LNCaP clone FGC (cell line): Measurements from ENCODE around the gene CA5A.

ENCODE experiments used
- DNase-seq: peaks from one replicate; pipeline ENCODE4 v3.0.0-alpha.2; 2011; ENCODE audit warnings: low read depth
- H3K4me3 ChIP-seq: 2 replicates; pipeline ENCODE4 v1.5.1; 2011; ENCODE audit warnings: mild to moderate bottlenecking, low read depth, low read length, control low read depth
- TF ChIP-seq, protein P1 (sequence below): IDR thresholded peaks from 2 replicates; pipeline ENCODE4 v1.5.1; 2012; ENCODE audit warnings: mild to moderate bottlenecking; ENCODE audit not compliant: control insufficient read depth, insufficient read depth; ENCODE audit errors: extremely low read depth

The CA5A gene

DNA sequence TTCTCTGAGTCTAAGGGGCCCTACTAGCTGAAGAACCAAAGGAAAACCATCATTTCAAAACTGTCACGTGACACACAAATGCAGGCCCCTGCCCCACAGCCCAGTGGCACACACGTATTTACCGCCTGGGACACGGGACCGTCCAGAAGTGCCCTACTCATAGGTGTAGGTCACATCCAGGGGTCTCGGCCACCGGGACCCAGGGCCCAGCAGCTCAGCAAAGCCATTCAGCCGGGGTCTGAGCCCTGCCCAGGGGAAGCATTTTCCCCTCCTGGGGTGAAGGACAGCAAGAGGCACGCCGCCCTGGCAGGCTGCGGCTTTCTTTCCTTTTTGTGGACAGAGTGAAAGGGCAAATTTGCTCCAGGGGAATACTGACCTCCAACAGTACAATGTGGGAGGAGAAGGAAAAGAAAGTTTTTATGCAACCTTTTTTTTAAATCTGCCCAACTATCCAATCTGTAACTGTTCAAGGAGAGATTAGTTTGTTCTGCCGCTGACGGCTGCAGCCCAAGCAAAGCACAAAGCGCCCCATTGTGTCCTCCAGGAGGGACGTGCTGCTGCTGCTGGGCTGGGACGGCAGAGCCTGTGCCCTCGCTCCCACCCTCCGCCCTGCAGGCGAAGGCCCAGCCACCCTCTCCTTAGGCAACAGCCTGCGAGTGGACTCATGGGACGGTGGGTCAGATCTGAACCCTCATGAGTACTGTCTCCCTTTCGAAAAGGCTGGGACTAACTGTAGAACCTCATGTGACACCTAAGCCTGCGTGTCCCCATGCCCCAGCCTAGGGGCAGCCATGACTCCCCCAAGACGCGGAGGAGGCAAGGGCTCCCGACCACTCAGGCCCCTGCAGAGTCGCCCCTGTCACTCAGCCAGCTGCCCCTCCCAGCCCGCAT, 88.3 kb downstream of the CA5A start:
- H3K4me3 ChIP-seq, result no peak overlapping the region
- DNase-seq, result no peak
- TF ChIP-seq, protein P1, sequence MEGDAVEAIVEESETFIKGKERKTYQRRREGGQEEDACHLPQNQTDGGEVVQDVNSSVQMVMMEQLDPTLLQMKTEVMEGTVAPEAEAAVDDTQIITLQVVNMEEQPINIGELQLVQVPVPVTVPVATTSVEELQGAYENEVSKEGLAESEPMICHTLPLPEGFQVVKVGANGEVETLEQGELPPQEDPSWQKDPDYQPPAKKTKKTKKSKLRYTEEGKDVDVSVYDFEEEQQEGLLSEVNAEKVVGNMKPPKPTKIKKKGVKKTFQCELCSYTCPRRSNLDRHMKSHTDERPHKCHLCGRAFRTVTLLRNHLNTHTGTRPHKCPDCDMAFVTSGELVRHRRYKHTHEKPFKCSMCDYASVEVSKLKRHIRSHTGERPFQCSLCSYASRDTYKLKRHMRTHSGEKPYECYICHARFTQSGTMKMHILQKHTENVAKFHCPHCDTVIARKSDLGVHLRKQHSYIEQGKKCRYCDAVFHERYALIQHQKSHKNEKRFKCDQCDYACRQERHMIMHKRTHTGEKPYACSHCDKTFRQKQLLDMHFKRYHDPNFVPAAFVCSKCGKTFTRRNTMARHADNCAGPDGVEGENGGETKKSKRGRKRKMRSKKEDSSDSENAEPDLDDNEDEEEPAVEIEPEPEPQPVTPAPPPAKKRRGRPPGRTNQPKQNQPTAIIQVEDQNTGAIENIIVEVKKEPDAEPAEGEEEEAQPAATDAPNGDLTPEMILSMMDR, result no peak

DNA sequence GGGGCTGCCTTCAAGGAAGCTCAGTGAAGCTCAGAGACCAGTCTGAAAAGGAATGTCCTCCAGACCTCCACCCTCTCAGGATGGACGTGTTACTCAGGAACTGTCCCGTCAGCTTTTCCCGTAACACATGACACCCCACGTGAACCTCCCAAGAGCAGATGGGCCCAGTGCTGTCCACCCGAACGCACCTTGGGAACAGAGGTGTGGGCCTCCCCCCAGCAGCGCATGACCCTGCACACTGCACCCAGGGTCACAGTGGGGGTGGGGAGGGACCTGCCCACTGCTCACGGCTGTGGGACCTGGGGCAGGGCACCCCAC, 88.9 kb downstream of the CA5A start:
- TF ChIP-seq, protein P1, result no peak
- H3K4me3 ChIP-seq, result no peak overlapping the region
- DNase-seq, result no peak

DNA sequence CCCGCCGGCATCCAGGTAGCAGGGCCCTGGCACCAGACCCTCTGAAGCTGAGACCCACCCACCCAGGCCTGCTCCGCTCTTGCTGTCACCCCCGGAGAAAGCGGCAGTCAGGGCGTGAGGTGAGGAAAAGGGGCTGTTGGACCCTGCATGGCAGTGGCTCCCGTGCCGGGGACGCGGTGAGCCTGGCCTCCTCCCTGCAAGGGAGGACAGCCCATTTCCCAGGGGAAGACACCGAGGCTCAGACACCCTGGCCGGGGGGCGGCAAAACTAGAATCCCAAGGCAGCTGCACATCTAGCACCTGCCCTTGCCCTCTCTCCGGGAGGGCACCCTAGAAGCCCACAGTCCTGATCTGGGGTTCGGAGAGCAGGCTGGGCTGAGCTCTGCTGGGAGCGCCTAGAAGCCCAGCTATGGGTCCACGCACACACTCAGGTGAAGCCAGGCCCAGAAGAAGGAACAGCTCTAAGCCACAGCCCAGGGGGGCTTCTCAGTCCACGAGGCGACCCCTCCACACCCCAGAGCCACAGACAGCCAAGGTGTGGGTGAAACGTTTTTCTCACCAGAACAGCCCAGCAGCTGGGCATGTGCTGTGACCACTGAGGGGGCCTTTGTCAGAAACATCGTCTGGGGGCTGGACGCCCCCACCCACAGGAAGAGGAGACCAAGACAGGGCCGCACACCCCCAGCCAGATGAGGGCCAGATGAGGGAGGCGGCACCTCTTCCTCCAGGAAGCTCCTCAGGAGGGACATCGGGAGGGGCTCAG, 89.4 kb downstream of the CA5A start:
- TF ChIP-seq, protein P1, result no peak
- no peak overlapping the region for H3K4me3 ChIP-seq
- no peak for DNase-seq

DNA sequence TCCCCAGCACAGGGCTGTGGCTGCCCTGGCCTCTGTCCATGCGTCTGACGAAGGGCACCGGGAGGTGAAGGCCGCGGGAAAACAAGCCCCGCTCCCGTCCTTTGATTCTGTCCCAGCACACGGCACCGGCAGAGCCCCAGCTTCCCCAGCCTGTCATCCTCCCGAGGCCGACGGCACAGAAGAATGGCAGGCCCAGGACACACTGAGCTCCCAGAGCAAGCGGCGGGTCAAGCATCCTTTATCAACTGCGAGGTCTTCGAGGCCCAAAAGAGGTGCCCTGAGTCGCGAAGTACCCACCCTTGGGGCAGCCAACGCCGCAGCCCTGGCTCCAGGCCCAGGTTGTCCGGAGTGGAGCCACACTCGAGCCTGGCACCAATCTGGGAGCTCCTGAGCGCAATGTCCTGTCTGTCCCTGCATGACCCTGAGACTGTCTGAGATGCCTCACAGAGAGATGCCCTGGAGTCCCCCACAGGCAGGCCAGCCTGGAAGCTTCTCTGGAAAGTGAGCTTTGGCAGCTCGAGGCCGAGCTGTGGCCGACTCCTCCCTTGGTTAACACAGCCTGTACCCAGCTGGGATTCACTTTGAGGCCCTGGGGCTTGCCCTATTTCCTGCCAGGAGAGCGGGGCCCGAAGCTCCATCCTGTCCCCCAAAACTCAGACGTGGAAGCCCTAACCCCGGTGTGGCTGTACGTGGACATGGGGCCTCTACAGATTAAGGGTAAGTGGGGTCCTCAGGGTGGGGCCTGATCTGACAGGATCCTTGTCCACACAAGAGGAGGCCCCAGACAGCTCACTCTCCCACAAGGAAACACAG, 90.3 kb downstream of the CA5A start:
- H3K4me3 ChIP-seq, result no peak overlapping the region
- DNase-seq, result no peak
- TF ChIP-seq, protein P1, result no peak

DNA sequence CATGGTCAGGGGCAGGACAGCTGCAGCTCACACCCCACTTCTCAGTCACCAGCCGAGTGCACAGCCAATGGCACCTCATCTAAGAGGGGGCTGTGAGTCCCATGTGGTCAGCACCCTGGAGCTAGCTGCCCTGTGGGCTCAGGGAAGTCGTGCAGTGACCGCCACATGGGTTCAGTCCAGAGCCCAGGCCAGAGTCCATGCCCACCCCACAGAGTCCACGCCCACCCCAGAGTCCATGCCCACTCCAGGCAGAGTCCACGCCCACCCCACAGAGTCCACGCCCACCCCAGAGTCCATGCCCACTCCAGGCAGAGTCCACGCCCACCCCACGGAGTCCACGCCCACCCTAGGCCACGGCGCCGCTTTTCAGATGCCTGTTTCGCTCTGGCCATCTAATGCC, 91.1 kb downstream of the CA5A start:
- no peak for DNase-seq
- no peak overlapping the region for H3K4me3 ChIP-seq
- TF ChIP-seq, protein P1, result no peak

DNA sequence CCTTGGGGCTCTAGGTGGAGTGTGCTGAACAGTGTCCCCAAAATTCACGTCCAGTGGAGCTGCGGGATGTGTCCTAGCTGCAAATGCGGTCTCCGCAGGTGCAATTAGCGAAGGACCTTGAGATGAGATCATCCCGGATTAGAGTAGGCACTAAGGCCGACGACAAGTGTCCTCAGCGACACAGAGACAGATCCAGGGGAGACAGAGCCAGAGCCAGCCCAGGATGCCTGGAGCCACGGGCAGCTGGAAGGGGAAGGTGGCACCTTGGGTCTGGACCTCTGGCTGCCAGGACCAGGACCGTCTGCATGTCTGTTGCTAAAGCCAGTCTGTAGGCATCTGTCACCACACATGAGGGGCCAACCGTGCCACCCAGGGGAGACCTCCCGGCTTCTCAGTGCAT, 91.5 kb downstream of the CA5A start:
- no peak for DNase-seq
- TF ChIP-seq, protein P1, result no peak
- H3K4me3 ChIP-seq, result no peak overlapping the region
